GM12878 (cell line): Measurements from ENCODE around the gene KEL.

Experiments used
- HCFC1 ChIP-seq: fragments of 150-350 bp; IDR thresholded peaks from 2 replicates; pipeline ENCODE4 v1.6.1; 2014; ENCODE audit warnings: low read length
- NR2F1 ChIP-seq: fragments of 450-650 bp; conservative IDR thresholded peaks from 2 replicates; pipeline ENCODE4 v1.6.1; 2017; ENCODE audit warnings: mild to moderate bottlenecking
- POLR2AphosphoS5 ChIP-seq: IDR thresholded peaks from 2 replicates; pipeline ENCODE4 v1.6.1; 2011; ENCODE audit warnings: mild to moderate bottlenecking, low read length, inconsistent platforms
- SKIL ChIP-seq: fragments of 450-650 bp; IDR thresholded peaks from 2 replicates; pipeline ENCODE4 v1.6.1; 2017; ENCODE audit warnings: mild to moderate bottlenecking, low read depth, inconsistent platforms; ENCODE audit not compliant: poor library complexity, severe bottlenecking
- SMC3 ChIP-seq: IDR thresholded peaks from 2 replicates; pipeline ENCODE4 v1.6.1; 2011; ENCODE audit warnings: low read length, improper control_type of control experiment, borderline replicate concordance
- ZZZ3 ChIP-seq: IDR thresholded peaks from 2 replicates; pipeline ENCODE4 v1.6.1; 2011; ENCODE audit warnings: low read depth; ENCODE audit not compliant: control insufficient read depth, insufficient read length

- TF ChIP-seq POLR2AphosphoS5 (no peak), HCFC1 (no peak), ZZZ3 (no peak), NR2F1 (no peak), SKIL (no peak), SMC3 (no peak)
Observed at GRCh38 chr7:142998966-142999365, 36.8 kb upstream of the KEL start.
